ENCODE results near the gene TLE3. TPM values are rescaled to one million over a fixed set of nuclear protein-coding genes. Genes with fewer than 3 reads are reported as not detected.

The TLE3 gene
- total RNA-seq, 1 donor from 2014 or later: 142 TPM

DNA sequence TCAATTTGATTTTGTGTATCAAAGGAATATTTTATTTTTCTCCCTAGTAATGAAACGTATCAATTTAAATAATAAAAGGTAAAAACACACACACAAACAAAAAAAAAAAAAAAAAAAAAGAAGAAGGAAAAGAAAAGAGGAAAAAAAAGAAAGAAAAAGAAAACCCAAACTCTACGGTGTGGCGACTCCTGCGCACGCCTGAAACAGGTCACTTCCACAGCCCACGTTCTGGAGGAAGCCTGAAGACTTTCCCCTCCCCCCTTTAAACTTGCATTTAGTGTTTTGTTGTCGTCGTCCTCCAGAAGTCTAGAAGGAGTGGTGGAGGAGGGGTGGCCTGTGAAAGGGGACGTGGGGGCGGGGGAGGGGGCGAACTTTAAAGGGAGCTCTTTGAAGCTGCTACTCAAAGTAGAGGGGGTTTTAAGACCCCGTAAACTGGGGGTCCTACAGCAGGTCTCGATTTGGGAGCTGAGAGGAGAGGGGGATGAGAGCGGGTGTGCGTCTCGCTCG, 2.3 kb upstream of the TLE3 start:
- DNase-seq (ENCODE audit: extremely low read depth, low read depth, low spot score): no peak

DNA sequence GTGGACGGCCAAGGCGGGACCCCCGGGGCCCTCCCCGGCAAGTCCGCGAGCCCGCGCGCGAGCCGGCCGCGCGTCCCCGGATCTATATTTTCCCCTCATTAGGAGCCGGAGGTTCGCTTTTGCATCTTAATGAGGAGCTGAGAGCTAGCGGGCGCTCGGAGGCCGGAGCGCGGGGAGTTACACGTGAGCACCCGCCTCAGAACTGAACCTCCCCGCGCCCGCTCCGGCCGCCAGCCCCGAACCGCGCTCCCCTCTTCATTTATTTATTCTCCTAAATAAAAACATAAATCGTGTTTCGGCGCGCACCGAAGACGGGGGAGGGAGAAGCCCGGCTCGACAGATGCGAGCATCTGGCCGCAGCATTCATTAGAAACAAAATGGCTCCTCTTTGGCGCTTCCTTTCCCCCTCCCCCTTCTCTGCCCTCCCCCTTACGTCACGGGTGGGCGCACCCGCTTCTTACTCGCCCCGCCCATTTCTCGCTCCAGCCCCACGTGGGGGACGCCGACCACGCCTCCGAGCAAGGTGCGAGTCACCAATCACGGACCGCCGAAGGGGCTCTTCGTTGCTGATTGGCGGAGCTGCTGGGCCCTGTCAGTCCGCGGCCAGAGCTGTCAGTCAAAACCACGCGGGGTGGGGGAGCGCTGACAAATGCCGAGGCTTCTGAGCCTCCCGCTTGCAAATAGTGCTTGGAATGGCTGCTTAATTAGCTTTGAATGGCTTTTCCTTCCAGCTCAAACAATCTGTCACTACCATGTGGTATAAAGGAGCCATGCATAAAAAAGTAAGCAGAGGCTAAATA, 1.6 kb upstream of the TLE3 start:
- peak; percentile 83 for DNase-seq (ENCODE audit: extremely low read depth, low read depth, low spot score)

DNA sequence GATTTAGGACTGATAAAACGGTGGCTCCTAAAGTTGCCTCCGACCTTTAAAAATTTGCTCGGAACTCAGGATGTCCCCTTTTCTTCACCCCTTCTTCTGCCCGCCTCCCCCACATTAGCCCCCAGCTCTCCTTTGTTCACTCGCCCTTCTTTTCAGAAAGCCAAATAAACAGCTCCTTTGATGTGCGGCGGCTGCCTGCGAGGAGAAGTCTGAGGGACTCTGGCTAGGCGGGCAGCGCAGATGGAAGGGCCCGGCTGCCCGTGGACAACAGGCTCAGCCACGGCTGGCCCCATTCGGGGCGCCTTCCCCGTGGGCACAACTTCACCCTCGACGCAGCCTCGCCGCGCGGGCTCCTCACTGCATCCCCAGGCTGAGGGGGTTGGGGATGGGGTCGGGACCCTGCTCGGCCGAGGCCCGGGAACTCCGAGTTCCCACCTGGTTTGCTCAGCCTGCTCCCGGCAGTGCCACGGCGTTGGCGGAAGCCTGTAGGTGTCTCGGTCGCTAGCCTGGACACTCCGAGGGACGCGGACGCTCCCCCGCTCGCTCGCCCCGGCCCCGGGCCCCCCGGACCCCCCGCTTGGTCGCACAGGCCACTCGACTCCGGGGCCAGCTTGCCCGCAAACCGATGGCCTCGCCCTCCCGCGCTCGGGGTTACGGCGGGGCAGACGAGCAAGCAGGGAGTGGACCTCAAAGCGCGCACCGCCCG, 897 bp upstream of the TLE3 start:
- DNase-seq (ENCODE audit: extremely low read depth, low read depth, low spot score): no peak

DNA sequence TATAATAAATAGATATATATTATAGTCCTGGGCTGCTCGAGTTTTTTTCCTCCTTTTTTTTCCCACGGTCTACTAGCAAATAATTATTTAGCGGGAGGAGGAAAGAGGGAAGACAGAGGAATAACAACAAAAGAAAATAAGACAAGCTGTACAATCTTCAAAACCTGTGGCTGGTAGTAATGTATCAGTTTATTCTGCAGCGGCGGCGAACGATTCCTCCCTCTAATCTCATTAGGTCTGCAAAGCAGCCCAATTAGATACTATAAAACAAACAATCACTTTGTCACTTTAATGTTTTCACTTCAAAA, 390 bp upstream of the TLE3 start:
- DNase-seq (ENCODE audit: extremely low read depth, low read depth, low spot score): no peak

DNA sequence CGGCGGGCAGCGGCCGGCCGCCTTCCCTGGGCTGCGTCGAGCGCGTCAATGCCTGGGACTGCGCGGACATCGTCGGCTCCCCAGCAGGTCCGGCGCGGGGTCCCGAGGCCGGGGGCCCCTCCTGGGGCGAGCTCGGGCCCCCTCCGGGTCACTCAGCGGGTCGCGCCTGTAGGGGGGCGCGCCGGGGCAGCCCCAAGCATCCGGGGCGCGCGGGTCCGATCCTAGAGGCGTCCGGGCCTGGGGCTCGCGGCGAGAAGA, 725 bp downstream of the TLE3 start:
- DNase-seq (ENCODE audit: extremely low read depth, low read depth, low spot score): no peak

DNA sequence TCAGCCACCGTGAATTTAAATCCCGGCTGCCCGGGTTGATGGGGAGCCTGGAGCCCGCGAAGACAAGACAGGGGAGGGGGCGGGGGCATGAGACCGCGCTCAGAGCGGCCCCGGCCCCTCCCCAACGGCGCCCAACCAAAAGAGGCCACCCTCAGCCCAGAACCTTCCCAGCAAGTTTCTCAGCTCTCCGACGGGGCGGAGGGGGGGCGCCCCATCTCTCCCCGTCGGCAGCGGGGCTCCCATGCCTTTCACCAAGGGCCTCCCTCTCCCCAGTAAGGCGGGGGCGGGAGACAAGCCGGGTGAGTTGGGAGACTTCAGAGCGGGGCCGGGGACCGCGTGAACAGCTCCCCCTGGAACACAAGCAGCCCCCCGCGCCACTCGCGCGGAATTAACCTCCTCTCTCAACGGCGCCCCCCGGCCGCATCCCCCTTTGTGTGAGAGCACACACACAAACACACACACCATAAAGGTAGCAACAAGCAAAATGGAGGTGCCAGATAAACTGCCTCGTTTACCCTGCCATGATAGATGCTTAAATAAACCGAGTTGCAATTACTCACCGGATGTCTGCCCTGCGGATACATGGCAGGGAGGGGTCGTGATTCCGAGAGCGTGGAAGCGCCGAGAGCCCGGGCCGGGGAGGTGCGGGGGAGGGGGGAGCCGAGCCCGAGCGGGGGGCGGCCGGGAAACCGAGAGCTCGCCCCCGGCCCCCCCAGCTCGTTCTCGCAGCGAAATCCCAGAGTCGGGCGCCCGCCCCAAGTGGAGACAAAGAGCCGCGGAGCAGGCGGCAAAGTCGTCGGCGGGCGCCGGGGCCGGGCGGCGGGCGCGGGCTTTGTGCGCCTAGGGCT, 1.3 kb downstream of the TLE3 start:
- DNase-seq (ENCODE audit: extremely low read depth, low read depth, low spot score): no peak

DNA sequence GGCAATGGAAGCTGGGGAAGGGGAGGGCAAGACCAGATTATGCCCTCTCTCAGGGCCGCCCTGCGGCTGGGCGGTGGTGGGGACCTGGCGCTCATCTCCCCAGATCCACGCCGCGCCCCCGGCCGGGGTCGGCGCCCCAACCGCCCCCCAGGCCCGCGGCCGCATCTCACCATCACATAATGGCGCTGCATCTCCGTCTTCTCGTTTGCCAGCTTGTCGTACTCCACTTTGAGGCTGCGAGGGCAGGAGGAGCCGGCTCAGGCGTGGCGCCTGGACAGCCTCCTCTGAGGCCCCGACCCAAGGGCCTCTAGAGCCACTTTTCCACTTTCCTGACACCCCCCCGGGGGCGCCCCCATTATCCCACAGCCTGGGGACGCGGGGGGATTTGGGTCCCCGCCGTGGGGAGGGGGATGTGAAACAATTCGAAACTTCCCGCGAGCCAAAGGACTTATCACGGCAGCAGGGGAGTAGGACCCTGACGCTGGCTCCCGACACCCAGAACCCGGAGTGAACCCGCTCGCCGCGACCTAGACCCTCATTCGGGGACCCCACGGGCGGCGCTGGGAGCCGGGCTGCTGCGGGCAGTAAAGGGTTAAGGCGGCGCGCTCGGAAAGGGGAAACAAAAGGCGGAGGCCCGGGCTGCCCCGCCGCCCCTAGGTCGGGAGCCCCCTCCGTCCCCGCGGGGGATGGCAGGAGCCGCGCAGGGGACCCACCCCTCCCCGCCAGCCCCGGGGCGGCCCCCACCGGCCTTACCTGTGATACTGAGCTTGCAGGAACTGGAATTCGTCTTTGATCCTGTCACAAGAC, 2.1 kb downstream of the TLE3 start:
- no peak for DNase-seq (ENCODE audit: extremely low read depth, low read depth, low spot score)

DNA sequence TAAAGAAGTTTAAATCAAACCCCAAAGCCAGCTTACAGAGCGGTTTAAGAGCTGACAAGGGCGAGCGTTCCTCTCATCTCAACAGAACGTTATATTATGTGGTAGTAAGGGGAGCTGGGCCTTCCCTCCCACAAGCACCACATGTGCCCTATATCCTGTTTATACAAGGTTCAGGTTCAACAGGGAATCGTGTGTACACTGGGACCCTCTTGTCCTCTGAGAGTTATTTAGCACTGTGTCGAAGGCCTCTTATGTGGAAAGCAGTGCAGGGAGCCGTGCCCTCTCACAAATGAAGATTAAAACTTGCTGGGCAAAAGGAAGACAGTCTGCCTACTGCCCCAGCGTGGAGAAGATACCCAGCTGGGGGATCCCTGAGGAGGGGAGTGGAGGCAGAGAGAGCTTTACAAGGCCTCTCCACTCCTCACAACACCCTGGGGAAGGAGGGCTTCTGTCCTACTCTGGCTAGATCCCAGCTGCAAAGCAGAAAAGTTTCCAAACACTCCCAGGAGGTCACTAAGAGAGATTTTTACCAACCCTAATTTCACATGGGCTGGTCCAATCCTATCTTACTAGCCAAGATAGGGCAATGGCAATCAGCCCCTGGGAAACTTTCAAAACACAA, 2.9 kb downstream of the TLE3 start:
- no peak for DNase-seq (ENCODE audit: extremely low read depth, low read depth, low spot score)

DNA sequence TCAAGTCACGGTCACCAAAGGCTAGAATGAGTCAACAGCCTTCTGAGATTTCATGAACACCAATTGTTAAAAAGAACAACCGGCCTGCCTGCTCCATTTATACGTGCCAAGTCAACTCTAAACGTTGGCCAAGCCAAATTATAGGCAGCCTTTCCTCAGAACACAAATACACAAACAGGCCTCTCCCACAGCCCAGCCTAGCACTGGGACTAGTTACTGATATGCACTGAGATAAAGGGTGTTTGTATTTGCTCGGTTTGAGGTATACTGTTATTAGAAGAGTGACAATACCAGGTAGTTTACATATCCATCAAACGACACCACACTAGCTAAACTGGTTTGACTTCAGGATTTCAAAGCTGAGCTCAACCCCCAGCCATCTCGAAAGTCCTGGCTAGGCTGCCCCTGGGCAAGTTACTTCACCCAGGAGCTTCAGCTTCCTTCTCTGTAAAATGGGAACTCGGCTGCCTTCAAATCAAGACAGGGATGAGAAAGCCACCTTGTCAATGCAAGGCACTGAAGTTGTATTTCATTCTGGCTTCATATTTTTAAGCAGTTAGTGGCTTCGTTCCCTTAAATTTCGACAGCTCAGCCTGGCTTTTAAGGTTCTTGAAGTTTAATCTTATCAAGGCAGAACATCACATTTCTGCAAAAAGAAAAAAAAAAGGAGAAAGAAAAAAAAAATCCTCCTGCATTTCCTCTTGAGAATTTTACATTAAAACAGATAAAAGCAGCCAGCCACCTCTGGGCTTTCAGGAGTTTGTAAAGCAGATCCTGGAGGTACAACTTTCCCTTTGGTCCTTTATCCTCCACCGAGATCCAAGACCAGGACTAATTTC, 4.0 kb downstream of the TLE3 start:
- no peak for DNase-seq (ENCODE audit: extremely low read depth, low read depth, low spot score)

DNA sequence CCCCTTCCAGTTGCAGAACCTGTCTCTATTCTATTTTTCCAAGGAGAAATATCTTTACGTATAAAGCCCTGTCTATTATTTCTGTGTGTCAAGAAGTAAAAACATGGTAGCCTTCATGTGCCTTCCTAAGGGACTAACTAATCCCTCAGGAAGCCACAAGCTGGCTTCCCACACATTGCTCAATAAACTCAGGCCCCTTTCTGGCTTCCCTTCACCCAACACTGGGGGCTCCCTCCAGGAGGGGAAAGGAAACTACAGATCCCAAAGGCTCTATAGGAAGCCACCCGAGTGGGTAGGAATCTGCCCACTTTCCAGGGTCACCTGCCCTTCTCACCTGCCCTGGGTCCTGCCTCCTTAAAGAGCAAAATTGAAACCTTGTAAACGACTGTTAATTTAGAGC, 4.6 kb downstream of the TLE3 start:
- no peak for DNase-seq (ENCODE audit: extremely low read depth, low read depth, low spot score)

DNA sequence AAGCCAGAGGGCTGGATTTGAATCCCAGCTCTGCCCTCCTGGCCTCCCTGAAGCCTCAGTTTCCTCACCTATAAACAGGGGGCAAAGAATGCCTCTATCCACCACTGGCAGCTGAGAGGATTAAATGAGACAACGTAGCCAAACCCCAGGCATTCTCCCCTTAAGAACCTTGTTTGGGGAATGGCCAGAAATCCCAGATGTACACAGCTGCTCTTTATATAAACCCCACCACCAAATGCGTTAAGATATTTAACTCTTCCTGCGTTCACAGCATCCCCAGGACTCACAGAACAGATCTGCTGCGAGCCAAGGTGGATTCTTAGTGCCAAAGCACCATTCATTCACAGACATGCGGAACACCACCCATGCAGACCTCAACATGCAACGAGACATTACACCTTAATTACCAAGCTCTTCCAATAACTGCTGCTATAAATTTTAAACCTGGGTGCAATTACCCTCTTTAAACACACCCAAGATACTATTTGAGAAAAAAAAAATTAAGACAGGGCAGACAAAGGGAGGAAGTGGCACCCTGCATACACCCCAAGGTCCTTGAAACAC, 5.2 kb downstream of the TLE3 start:
- DNase-seq (ENCODE audit: extremely low read depth, low read depth, low spot score): no peak

DNA sequence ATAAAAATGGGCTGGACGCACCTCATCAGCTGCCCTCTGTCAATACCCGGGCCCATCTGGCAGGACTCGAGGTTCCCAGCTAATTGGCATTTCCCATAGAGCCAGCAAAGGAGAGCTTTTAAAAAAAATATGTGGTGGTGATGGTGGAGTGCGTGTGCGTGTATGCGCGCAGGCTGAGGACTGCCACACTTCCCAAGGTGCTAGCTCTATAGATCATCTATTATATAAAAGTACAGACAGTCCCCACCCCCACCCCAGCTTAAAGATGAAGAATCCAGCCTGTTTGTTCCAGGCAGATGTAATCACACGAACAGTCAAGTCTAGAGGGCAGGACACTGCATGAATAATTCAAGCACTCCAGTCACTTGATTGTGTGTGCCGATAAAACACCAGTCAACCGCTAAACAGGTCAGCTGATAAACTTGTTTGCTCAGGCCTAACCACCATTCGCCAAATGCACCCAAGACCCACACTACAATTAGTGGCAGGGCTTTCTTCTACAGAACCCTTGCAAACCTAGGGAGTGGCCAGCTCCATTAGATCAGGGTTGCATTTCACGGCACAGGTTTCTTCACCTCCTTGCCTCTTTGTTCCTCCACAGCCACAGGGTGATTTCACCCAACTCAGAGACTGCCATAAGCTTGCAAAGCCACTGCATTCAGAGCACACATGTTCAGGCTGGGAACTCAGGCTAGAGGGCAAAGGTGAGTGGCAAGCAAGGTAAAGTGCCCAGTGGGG, 5.8 kb downstream of the TLE3 start:
- no peak for DNase-seq (ENCODE audit: extremely low read depth, low read depth, low spot score)

DNA sequence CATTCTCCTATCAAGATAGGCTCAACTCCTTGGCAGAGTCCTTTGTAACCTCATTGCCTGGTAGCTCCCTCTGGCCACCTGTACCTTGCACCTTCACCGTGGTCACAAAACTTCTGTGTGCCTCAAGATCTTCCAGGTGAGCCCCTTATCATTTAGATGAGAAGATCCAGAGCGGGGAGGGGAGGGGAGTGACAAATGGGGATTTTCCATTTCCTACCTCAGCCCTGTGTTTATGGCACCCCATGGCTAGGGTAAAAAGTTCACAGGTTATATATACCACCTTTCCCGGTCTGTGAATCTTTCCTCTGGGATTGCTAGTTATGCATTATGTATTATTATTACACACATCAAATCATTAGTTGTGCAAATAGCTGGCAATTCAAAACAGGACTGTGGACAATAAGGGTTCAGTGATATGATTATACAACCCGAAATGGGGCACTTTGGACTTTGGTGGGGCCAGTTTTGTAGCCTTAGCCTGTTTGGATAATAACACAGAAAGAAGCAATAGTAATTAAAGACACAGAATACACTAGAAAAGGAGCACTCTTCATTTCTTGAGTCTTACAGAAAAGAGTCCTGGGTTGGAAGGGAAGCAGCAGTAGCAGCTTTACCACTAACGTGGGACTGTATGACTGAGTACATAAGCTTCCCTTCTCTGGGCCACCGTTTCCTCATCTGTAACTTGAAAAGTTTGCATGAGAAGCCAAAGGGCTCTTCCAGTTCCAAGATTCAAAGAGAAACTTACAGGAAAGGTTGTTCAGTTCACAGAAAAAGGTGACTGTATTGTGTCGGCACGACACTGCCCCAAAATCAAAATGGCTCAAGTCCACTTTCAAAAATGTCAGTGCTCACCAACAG, 7.1 kb downstream of the TLE3 start:
- DNase-seq (ENCODE audit: extremely low read depth, low read depth, low spot score): no peak

DNA sequence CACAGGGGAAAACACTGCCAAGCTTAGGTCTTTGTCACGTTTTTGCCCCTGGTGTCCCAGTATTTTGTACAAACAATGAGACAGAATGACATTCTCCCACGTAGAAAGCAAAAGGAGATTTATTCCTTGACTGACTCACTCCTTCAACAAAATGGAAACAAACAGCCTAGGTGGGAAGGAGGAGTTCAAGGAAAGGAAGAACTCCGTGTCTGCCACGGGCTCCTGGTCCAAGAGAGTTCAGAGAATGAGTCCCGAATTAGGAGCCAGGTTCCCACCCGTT, 8.1 kb downstream of the TLE3 start:
- no peak for DNase-seq (ENCODE audit: extremely low read depth, low read depth, low spot score)

DNA sequence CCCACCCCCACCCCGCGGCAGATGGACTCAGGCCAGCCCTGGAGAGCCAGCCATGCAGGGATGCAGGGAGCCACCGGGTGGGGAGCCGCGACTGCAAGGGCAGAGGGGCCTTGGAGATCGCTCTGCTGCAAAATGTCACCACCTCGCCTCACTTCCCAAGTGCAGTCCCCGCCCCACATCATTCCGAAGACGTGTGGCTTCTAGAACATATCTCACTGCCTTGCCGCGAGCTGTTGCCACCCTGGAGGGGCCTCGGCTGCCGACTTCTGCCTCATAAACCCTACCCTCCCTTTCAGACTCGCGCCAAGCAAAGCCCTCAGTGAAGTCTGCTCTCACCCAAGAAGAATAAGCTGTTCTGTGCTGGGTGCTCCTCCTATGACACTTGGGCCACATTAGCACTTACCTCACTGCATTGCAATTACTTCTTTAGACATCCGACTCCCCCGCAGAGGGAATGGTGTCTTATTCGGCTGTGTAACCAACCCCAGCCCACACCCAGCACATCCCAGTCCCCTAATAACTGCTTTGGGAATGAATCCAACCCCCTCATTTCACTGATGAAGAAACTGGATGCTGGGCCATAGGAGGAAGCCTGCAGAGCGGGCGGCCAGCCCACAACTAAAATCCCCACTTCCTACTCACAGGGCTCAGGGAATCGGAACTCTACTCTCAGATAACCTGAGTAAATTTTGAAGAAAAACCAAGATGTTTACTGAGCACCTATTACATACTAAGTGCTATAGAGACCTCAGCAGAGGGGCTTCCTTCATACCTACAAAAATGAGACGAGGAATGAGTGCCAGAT, 8.6 kb downstream of the TLE3 start:
- no peak for DNase-seq (ENCODE audit: extremely low read depth, low read depth, low spot score)

DNA sequence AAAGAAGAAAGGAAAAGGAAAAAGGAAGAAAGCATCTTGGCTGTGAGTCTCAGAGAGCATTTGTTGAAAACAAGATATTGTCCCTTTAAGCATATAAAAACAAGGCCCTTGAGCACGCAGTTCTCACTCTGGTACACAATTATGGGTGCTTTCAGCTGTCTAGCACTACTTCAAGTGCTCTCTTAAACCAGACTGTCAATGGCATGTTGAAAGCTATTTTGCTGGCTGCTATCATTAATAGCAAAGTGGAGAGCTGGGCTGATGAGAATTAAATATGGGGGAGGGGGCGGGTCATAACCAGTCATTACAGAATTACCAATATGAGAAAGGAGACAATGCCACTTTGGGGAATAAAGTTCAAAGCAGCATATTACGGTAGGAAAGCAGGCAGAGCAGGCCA, 9.3 kb downstream of the TLE3 start:
- no peak for DNase-seq (ENCODE audit: extremely low read depth, low read depth, low spot score)

DNA sequence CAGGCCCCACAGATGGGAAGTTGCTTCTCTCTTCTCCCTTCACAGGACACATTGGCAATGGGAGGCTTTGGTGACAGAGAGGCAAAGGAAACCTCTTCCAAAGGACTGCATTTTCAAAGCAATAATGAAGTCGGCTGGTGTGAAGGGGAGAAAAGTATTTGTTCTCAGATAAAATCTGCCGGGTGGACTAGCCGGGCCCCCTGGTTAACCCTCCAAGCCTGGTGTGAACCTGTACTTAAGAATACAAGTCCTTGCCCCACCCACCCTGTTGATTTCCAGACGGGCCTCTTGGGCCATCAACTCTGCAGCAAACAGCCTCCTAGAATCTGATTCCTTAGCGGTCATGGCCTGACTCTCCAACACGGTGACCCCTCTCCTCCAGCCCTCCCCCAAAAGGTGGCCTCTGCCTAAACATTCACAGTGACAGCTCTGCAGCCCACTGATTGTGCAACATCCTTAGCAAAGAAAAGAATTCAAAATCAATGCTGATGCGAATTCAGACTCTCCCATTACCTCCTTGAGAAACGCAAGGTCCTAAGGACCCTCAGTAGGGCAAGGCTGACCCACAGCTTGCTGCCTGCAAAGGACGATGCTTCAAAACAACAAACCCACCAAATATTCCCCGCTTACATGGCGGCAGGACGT, 9.9 kb downstream of the TLE3 start:
- no peak for DNase-seq (ENCODE audit: extremely low read depth, low read depth, low spot score)

Data from glomerular endothelial cell (primary cell).